Neural cell (in vitro differentiated cells): Measurements from ENCODE around the gene CLEC20A.

ENCODE experiments used
- CTCF ChIP-seq: fragments of 450-650 bp; IDR thresholded peaks from 2 replicates; pipeline ENCODE4 v1.5.1; 2014; ENCODE audit warnings: antibody characterized with exemption, mild to moderate bottlenecking, moderate library complexity; ENCODE audit not compliant: poor library complexity, severe bottlenecking
- MXI1 ChIP-seq: fragments of 450-650 bp; conservative IDR thresholded peaks from 2 replicates; pipeline ENCODE4 v1.6.1; 2014; ENCODE audit warnings: antibody characterized with exemption, mild to moderate bottlenecking; ENCODE audit not compliant: poor library complexity, severe bottlenecking
- POLR2AphosphoS5 ChIP-seq: IDR thresholded peaks from 2 replicates; pipeline ENCODE4 v1.6.1; 2012
- RAD21 ChIP-seq: fragments of 450-650 bp; conservative IDR thresholded peaks from 2 replicates; pipeline ENCODE4 v1.6.1; 2014; ENCODE audit warnings: antibody characterized with exemption, mild to moderate bottlenecking, moderate library complexity

- TF ChIP-seq POLR2AphosphoS5 (no peak), CTCF (no peak), MXI1 (no peak), RAD21 (no peak)
Measured at GRCh38 chr1:178484698-178485225, 12.0 kb downstream of the CLEC20A start.
